Left lung (tissue), 10 donors: ENCODE results near the gene HRH3. TPM values are rescaled to one million over a fixed set of nuclear protein-coding genes. Genes with fewer than 3 reads are reported as not detected.
A peak's percentile ranks its signal among the peaks of the same experiment; 100 is the strongest.

Experiments
- ATAC-seq: fragments of 200-7000 bp; cut with Tn5 transposase; one replicate; pipeline ENCODE4 v1.9.1; 2020; ENCODE audit warnings: moderate library complexity
- DNase-seq, 4 donors: peaks; one replicate each; pipeline ENCODE4 v3.0.0-alpha.2; 2013 to 2020
- H3K27ac ChIP-seq, 2 donors: fragments of 200-600 bp; sonication (generic) in 1 of 2; one replicate each; pipeline versions ENCODE4 v1.5.0 to v1.8.0; 2020 to 2021
- H3K27me3 ChIP-seq, 2 donors: fragments of 200-600 bp; sonication (generic) in 1 of 2; one replicate each; pipeline versions ENCODE4 v1.5.0 to v1.8.0; 2020 to 2021
- H3K36me3 ChIP-seq, 2 donors: fragments of 200-600 bp; sonication (generic) in 1 of 2; one replicate each; pipeline versions ENCODE4 v1.5.0 to v1.8.0; 2020 to 2021
- H3K4me1 ChIP-seq, 2 donors: fragments of 200-600 bp; one replicate each; pipeline ENCODE4 v1.8.0; 2021
- H3K4me3 ChIP-seq, 2 donors: fragments of 200-600 bp; sonication (generic) in 1 of 2; one replicate each; pipeline versions ENCODE4 v1.5.0 to v1.8.0; 2020 to 2021; ENCODE audit warnings: mild to moderate bottlenecking in 1 of 2
- H3K9me3 ChIP-seq, 2 donors: fragments of 200-600 bp; sonication (generic) in 1 of 2; one replicate each; pipeline versions ENCODE4 v1.5.0 to v1.8.0; 2020 to 2021
- CTCF ChIP-seq, 2 donors: fragments of 200-600 bp; sonication (generic) in 1 of 2; IDR thresholded peaks; one replicate each; pipeline versions ENCODE4 v1.5.0 to v1.8.0; 2021; ENCODE audit warnings: antibody characterized with exemption in 2 of 2
- intact Hi-C, 2 donors: fragments of 100-400 bp; cut with DNase I; formaldehyde crosslinking; loops; one replicate each; pipeline versions ENCODE4 v1.11.2 to v1.14.2; 2022
- polyA plus RNA-seq, 6 donors: library from polyadenylated mRNA; unstranded; fragments of 120-200 nt; gene quantifications; one replicate each; pipeline ENCODE4 v1.2.1, GENCODE V29; 2013; ENCODE audit not compliant: insufficient read length in 6 of 6
- total RNA-seq, 2 donors: library from RNA; stranded (reverse); fragmentation: NEBNext Ultra II Directional; extraction: Animal tissue kit (Norgen Biotek cat#: 25700); gene quantifications; one replicate each; pipeline ENCODE4 v1.2.1, GENCODE V29; 2021
- donor health status: DM: no; HTN: yes; CAD: no.
- donor health status: DM: no; HTN: no; CAD: no.

Gene HRH3
- total and polyA plus RNA-seq, 8 donors: not detected

- intact Hi-C loops: no loop called here
- peaks cover 0 to 100% of the 10 kb centered on the region in 2 donors for H3K36me3 ChIP-seq
- TF ChIP-seq CTCF (IDR thresholded peaks at IDR 0.05): no peak
- no peaks in the 10 kb centered on the region for H3K27me3 ChIP-seq
- H3K4me3 ChIP-seq: no peak overlapping the region
- DNase-seq (no peak), ATAC-seq (no peak)
- peaks cover 0 to 3% of the 10 kb centered on the region in 2 donors for H3K9me3 ChIP-seq
- no peak overlapping the region for H3K27ac ChIP-seq
- no peaks in the 10 kb centered on the region for H3K4me1 ChIP-seq
Measured at GRCh38 chr20:62262064-62262463, 42.0 kb upstream of the HRH3 start.

DNA sequence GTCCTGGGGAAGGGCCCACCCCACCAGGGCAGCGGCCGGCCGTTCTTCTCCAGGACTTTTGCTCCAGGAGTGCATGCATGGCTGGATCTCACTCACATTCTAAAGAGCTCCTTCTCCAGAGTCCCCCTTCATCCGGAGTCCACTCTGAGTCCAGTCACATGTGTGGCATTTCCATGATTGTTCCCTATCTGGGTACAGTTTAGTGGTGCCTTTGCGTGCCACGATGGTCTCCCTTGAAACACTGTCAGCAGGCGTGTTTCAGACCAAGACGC lies 39.2 kb upstream of the HRH3 start:
- no peak for DNase-seq
- intact Hi-C loops: no loop called here
- TF ChIP-seq CTCF (IDR thresholded peaks at IDR 0.05): no peak
- Histone ChIP-seq H3K4me1 (peaks cover 0 to 3% of the 10 kb centered on the region in 2 donors), H3K4me3 (no peak overlapping the region), H3K27me3 (no peaks in the 10 kb centered on the region), H3K36me3 (peaks cover 0 to 84% of the 10 kb centered on the region in 2 donors), H3K9me3 (no peaks in the 10 kb centered on the region), H3K27ac (no peak overlapping the region)
- no peak for ATAC-seq

- H3K4me3 ChIP-seq: no peak overlapping the region
- H3K27ac ChIP-seq: no peak overlapping the region
- intact Hi-C loops: no loop called here
- H3K36me3 ChIP-seq: peaks cover 0 to 79% of the 10 kb centered on the region in 2 donors
- H3K4me1 ChIP-seq: peaks cover 0 to 3% of the 10 kb centered on the region in 2 donors
- no peaks in the 10 kb centered on the region for H3K9me3 ChIP-seq
- ATAC-seq (peak; percentile 57), DNase-seq (peak in 1 of 4 donors; percentile 58)
- H3K27me3 ChIP-seq: no peaks in the 10 kb centered on the region
- TF ChIP-seq CTCF (IDR thresholded peaks at IDR 0.05): no peak
Measured at GRCh38 chr20:62258499-62259293, 38.6 kb upstream of the HRH3 start.

DNA sequence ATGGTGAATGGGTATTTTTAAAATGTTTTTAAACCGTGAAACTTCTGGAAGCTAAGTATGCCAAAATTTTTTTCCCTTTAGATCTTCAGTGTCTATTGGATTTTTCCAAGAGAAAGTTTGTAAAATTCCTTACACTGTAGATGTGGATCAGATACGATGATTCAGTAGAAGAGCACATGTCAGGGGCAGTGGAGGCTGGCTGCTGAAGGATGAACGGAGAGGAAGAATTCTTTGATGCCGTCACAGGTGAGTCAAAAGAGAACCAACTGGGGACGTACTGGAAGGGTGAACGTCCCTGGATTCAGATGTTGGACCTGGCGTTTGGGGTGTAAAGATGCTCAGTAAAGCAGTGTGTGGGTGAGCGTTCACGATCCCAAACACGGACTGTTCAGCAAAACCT lies 35.9 kb upstream of the HRH3 start:
- Histone ChIP-seq H3K9me3 (no peaks in the 10 kb centered on the region), H3K36me3 (peaks cover 0 to 56% of the 10 kb centered on the region in 2 donors), H3K4me3 (no peak overlapping the region), H3K4me1 (peaks cover 0 to 6% of the 10 kb centered on the region in 2 donors), H3K27me3 (no peaks in the 10 kb centered on the region), H3K27ac (no peak overlapping the region)
- no peak for ATAC-seq
- no peak for DNase-seq
- intact Hi-C loops: no loop called here
- TF ChIP-seq CTCF (IDR thresholded peaks at IDR 0.05): no peak

DNA sequence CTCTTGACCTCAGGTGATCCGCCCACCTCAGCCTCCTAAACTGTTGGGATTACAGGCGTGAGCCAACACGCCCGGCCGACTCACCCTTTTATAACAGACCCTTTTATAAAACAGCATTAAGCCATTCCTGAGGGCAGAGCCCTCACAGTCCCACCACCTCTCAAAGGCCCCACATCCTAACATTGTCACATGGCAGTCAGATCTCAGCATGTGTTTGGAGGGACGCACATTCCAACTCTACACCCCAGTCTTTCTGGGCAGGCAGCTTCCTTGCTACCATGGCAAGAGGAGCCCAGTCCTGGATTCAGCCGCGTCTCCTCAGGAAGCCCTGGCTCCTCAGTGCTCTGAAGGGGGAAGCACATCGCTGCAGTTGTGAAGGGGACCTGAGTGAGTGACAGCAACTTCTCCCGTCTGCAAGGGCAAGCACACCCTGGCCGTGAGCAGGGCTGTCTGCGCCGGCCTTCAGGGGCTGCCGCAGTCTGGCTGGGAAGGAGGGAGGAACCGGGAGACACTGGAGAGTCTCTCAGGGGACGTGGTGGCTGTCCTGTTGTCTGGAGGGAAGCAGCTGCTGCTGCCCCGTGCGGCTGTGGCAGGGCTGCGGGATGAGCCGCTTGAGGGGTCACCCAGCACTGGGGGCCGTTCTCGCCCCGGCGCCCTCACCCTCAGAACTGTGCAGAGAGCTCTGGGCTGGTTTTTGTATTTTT lies 34.1 kb upstream of the HRH3 start:
- H3K27ac ChIP-seq: no peak overlapping the region
- no peak for TF ChIP-seq CTCF (IDR thresholded peaks at IDR 0.05)
- H3K9me3 ChIP-seq: no peaks in the 10 kb centered on the region
- peaks cover 0 to 38% of the 10 kb centered on the region in 2 donors for H3K36me3 ChIP-seq
- H3K4me3 ChIP-seq: no peak overlapping the region
- no peaks in the 10 kb centered on the region for H3K27me3 ChIP-seq
- DNase-seq (peak in 1 of 4 donors; percentile 66), ATAC-seq (no peak)
- intact Hi-C loops: no loop called here
- peaks cover 0 to 6% of the 10 kb centered on the region in 2 donors for H3K4me1 ChIP-seq
